ENCODE data around the gene CXCR4. TPM values are rescaled to one million over a fixed set of nuclear protein-coding genes. Genes with fewer than 3 reads are reported as not detected.

CXCR4 gene
- polyA plus RNA-seq, 1 of the 3 experiments (the other 2 are of a cell fraction) = 0.48 TPM

DNA sequence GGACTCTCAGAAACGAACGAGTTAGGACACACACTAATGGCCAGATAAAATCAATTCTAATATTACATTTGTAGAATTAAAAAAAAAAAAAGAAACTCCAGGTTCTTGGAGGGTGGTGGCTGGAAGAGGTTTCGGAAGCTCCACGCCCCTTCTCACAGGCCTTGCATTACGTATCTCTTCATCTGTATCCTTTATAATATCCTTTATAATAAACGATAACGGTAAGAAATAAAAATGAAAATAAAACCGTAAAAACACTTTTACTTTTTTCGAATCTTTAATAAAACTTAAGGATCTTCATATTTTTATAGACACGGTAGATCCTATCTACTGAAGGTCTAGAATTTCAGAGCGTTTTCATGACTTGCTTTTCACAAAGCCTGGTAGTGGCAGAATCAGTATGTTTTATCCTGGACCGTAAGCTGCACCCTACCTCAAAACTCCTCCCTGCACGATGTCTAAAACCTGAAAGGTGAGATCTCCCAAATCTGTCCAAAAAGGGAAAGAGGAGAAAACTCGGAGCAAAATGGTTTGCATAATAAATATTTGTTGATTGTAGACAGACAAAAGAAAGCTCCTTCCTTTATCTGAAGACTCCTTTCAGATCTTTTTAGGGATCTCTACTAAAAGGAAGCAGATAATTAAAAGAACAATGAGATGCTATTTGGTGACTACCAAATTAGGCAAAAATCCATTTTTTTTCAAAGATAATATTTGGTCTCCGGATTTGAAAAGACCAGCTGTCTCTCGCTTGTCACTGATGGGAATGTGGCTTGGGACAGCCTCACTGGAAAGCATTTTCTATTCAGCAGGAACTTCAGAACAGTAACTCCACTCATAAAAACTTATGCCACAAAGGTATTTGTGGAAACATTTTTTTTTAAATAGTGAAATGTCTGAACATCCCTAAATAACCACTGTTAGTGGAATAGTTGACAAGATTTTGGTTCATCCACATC lies 2.0 kb upstream of the CXCR4 start:
- Histone ChIP-seq H3K9ac (no peak overlapping the region), H3K4me3 (ENCODE audit: low read depth in 2 of 2, low read length in 1 of 2) (peak overlapping the region; percentile 29 to 46; a peak in 2 of 4 replicates), H3K9me3 (no peaks in the 10 kb centered on the region), H3F3A (replicated peaks; ENCODE audit: insufficient read depth) (no peaks in the 10 kb centered on the region), H3K79me2 (ENCODE audit: insufficient read depth) (no peaks in the 10 kb centered on the region), H3K4me1 (ENCODE audit: control insufficient read depth in 1 of 2, insufficient read depth in 2 of 2, low read depth in 1 of 2, low read length in 1 of 2) (peaks cover 0 to 19% of the 10 kb centered on the region in 2 experiments; a peak in 2 of 4 replicates), H2AFZ (ENCODE audit: low read depth) (no peak overlapping the region), H3K27me3 (ENCODE audit: insufficient read depth) (peaks cover 38% of the 10 kb centered on the region; the same call in 1 of the 2 replicates), H3K9me2 (no peaks in the 10 kb centered on the region), H3K4me2 (no peak overlapping the region), H3K36me3 (replicated peaks in 1 of 2; ENCODE audit: control insufficient read depth in 1 of 2, insufficient read depth in 2 of 2, low read length in 1 of 2) (no peaks in the 10 kb centered on the region), H4K20me1 (ENCODE audit: insufficient read depth) (no peaks in the 10 kb centered on the region), H3K27ac (ENCODE audit: low read depth in 2 of 2, low read length in 1 of 2) (no peak overlapping the region)
- CTCF ChIA-PET = no interaction called here
- TF ChIP-seq TCF12 (IDR thresholded peaks at IDR 0.05) = no peak
- DNase-seq = no peak
- POLR2A ChIA-PET = interaction anchor here (1.1 to 2.0 kb wide), 3 partner anchors 16 to 122 kb away, joined by 4 read pairs; no protein-coding TSS in a partner anchor
- 72% methylated on average over 16 of the region's 16 CpGs for WGBS (ENCODE audit: low lambda C conversion rate)

DNA sequence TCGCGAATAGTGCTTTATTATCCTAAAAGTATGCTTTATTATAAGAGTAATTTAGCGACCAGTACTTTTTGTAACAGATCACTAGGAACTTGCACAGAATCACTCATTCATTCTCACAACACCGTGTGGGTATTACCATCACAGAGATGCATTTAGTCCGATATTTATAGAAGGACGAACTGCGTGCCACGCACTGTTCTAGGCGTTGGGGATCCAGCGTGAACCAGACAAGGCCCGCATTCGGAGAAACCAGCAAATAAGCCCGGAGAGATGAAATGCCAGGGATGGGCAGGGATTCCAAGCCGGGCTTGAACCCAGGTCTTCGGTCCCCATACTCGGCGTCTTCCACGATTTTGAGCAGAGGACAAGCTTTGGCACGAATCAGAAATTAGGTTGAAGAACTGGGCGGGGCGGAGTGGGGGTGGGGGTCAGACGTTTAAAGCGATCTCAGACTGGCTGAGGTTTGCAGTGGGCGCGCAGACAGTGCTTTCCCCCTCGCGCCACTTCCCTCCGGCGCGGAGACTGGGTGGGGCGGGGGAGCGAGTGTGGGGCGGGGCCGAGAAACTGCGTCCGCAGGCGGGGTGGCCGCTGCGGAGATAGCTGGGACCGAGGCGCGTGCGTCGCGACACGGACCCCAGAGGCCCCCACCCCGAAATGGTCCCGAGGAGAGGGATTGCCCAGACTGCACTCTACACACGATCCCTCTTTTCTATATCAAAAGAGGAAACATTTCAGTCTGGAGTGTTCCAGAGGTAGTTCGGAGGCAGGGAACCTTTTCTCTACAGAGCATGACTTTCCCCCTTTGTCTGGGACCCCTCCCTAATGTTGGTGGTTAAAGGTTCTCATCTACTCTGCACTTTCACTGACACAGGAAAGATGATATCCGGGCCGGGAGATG lies 1.1 kb upstream of the CXCR4 start:
- Histone ChIP-seq H3K4me3 (ENCODE audit: low read depth in 2 of 2, low read length in 1 of 2) (peak overlapping the region; percentile 29 to 46; a peak in 3 of 4 replicates), H3K9ac (no peak overlapping the region), H3K36me3 (replicated peaks in 1 of 2; ENCODE audit: control insufficient read depth in 1 of 2, insufficient read depth in 2 of 2, low read length in 1 of 2) (no peaks in the 10 kb centered on the region), H3K27me3 (ENCODE audit: insufficient read depth) (peaks cover 40% of the 10 kb centered on the region; the same call in 1 of the 2 replicates), H3K4me1 (ENCODE audit: control insufficient read depth in 1 of 2, insufficient read depth in 2 of 2, low read depth in 1 of 2, low read length in 1 of 2) (peaks cover 0 to 19% of the 10 kb centered on the region in 2 experiments; a peak in 2 of 4 replicates), H4K20me1 (ENCODE audit: insufficient read depth) (no peaks in the 10 kb centered on the region), H3K27ac (ENCODE audit: low read depth in 2 of 2, low read length in 1 of 2) (peak overlapping the region in 1 of 2 experiments; percentile 14; a peak in 1 of 4 replicates), H2AFZ (ENCODE audit: low read depth) (no peak overlapping the region), H3K9me3 (no peaks in the 10 kb centered on the region), H3K79me2 (ENCODE audit: insufficient read depth) (no peaks in the 10 kb centered on the region), H3K4me2 (peak overlapping the region; percentile 77), H3K9me2 (no peaks in the 10 kb centered on the region), H3F3A (replicated peaks; ENCODE audit: insufficient read depth) (no peaks in the 10 kb centered on the region)
- no peak for TF ChIP-seq JUND (IDR thresholded peaks at IDR 0.05)
- TF ChIP-seq, protein P1, sequence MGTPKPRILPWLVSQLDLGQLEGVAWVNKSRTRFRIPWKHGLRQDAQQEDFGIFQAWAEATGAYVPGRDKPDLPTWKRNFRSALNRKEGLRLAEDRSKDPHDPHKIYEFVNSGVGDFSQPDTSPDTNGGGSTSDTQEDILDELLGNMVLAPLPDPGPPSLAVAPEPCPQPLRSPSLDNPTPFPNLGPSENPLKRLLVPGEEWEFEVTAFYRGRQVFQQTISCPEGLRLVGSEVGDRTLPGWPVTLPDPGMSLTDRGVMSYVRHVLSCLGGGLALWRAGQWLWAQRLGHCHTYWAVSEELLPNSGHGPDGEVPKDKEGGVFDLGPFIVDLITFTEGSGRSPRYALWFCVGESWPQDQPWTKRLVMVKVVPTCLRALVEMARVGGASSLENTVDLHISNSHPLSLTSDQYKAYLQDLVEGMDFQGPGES (IDR thresholded peaks at IDR 0.05; ENCODE audit: low read depth, low read length) = no peak
- no peak for TF ChIP-seq ELF1 (IDR thresholded peaks at IDR 0.05)
- TF ChIP-seq, protein P2, sequence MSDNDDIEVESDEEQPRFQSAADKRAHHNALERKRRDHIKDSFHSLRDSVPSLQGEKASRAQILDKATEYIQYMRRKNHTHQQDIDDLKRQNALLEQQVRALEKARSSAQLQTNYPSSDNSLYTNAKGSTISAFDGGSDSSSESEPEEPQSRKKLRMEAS (IDR thresholded peaks at IDR 0.05; ENCODE audit: low read depth) = no peak
- no peak for TF ChIP-seq YY1 (IDR thresholded peaks at IDR 0.05; ENCODE audit: low read depth)
- no peak for TF ChIP-seq RCOR1 (IDR thresholded peaks at IDR 0.05; ENCODE audit: low read length)
- no peak for TF ChIP-seq SIN3A (IDR thresholded peaks at IDR 0.05; ENCODE audit: borderline replicate concordance, low read depth, low read length)
- TF ChIP-seq EP300 (IDR thresholded peaks at IDR 0.05; ENCODE audit: borderline replicate concordance in 1 of 2, low read depth in 1 of 2, low read length in 1 of 2) = no peak
- no peak for TF ChIP-seq MXI1 (IDR thresholded peaks at IDR 0.05; ENCODE audit: low read depth, low read length)
- TF ChIP-seq CHD2 (IDR thresholded peaks at IDR 0.05; ENCODE audit: low read length, partially characterized antibody) = no peak
- TF ChIP-seq FOXM1 (IDR thresholded peaks at IDR 0.05; ENCODE audit: low read depth) = no peak
- TF ChIP-seq NRF1 (IDR thresholded peaks at IDR 0.05; ENCODE audit: low read depth, low read length) = no peak
- ChIA-PET POLR2A (interaction anchor here (0.7 to 2.0 kb wide), 6 partner anchors 17 to 182 kb away, joined by 3 to 4 read pairs (median 4); no protein-coding TSS in a partner anchor), CTCF (interaction anchor here (1.0 to 1.6 kb wide), 6 partner anchors 42 to 205 kb away, joined by 3 to 8 read pairs (median 3); no protein-coding TSS in a partner anchor)
- peak; percentile 85 for DNase-seq
- 5% methylated on average over 30 of the region's 52 CpGs for WGBS (ENCODE audit: low lambda C conversion rate)

Measured in SK-N-SH (cell line).